ENCODE measurements around the gene AATK.

Gene AATK

GRCh38 chr17:81169870-81170309, 3.9 kb upstream of the AATK start:
- no peak for TF ChIP-seq CTCF (IDR thresholded peaks at IDR 0.05; ENCODE audit: insufficient read depth, low read depth, low read length, missing control alignments)

GRCh38 chr17:81167638-81168037, 1.6 kb upstream of the AATK start:
- no peak for TF ChIP-seq CTCF (IDR thresholded peaks at IDR 0.05; ENCODE audit: insufficient read depth, low read depth, low read length, missing control alignments)
- DNase-seq (ENCODE audit: low read depth): no peak
- H3K4me3 ChIP-seq (ENCODE audit: low read length): no peak overlapping the region

More at GRCh38 chr17:81169870-81170309, 3.9 kb upstream of the AATK start:
- DNase-seq (ENCODE audit: low read depth): no peak
- no peak overlapping the region for H3K4me3 ChIP-seq (ENCODE audit: low read length)

- no peak for DNase-seq (ENCODE audit: low read depth)
- TF ChIP-seq CTCF (IDR thresholded peaks at IDR 0.05; ENCODE audit: insufficient read depth, low read depth, low read length, missing control alignments): no peak
- no peak overlapping the region for H3K4me3 ChIP-seq (ENCODE audit: low read length)
Measured at GRCh38 chr17:81167194-81167524, 1.1 kb upstream of the AATK start.

- DNase-seq (ENCODE audit: low read depth): no peak
- no peak within 1 kb of the TSS for H3K4me3 ChIP-seq (ENCODE audit: low read length)
- TF ChIP-seq CTCF (IDR thresholded peaks at IDR 0.05; ENCODE audit: insufficient read depth, low read depth, low read length, missing control alignments): no peak
Measured at GRCh38 chr17:81165246-81166032, 582 bp downstream of the AATK start, which contains the start of gene PVALEF. TSS of gene PVALEF (plus strand) at chr17:81165507. CDS start at chr17:81181227, 15,720 bp downstream.

GRCh38 chr17:81164371-81165245, 1.4 kb downstream of the AATK start:
- TF ChIP-seq CTCF (IDR thresholded peaks at IDR 0.05; ENCODE audit: insufficient read depth, low read depth, low read length, missing control alignments): no peak
- DNase-seq (ENCODE audit: low read depth): no peak
- H3K4me3 ChIP-seq (ENCODE audit: low read length): no peak overlapping the region

GRCh38 chr17:81163703-81164370, 2.2 kb downstream of the AATK start:
- DNase-seq (ENCODE audit: low read depth): no peak
- H3K4me3 ChIP-seq (ENCODE audit: low read length): no peak overlapping the region
- no peak for TF ChIP-seq CTCF (IDR thresholded peaks at IDR 0.05; ENCODE audit: insufficient read depth, low read depth, low read length, missing control alignments)
